GM21526 (cell line): ENCODE measurements around the gene AQP12B.
"Not testable (repeated sequence)": the region's sequence is repeated elsewhere in the genome, so short reads cannot be mapped to it uniquely, and the experiment has no call there.

Experiments used
- ATAC-seq: cut with Tn5 transposase; IDR thresholded peaks from one replicate; pipeline ENCODE4 v1.9.1; 2021; ENCODE audit warnings: moderate library complexity; ENCODE audit not compliant: unreplicated experiment, low FRiP score

AQP12B gene

DNA sequence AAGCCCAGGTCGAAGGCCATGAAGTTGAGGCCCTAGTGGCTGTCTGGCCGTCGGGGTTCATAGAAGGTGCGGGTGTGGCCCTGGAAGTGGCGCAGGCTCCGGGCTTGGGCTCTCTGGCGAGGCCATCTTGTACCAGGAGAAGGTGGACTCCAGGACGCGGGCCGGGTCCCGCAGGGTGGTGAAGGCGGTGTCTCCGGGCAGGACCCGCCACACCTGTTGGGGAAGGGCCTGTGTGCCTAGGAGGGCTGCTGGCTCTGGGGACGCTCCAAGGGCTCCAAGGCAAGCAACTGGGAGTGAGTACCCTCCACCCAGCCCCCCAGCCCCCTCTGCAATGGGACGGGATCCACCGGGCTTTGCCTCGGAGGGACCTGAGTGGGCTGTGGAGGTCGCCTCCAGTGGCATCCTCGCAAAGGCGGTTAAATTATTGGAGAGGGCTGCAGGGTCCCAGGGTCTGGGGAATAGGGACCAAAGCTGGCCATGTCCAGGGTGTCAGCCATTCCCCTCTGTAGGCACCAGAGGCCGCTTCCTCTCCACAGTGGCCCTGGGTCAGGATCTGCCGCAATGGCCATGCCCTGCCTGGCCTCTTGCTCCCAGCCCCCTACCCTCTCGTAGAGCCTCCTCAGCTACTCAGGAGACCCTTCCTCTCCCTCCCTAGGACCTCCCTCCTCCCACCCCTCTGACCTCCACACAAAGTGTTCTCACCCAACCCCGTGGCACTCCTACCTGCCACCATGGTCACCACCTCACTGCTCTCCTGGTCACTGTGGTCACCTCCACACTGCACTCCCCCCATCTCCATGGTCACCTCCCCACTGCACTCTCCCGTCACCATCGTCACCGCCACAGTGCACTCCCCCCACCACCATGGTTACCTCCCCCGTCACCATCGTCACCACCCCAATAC lies 19.3 kb upstream of the AQP12B start:
- ATAC-seq = no peak

DNA sequence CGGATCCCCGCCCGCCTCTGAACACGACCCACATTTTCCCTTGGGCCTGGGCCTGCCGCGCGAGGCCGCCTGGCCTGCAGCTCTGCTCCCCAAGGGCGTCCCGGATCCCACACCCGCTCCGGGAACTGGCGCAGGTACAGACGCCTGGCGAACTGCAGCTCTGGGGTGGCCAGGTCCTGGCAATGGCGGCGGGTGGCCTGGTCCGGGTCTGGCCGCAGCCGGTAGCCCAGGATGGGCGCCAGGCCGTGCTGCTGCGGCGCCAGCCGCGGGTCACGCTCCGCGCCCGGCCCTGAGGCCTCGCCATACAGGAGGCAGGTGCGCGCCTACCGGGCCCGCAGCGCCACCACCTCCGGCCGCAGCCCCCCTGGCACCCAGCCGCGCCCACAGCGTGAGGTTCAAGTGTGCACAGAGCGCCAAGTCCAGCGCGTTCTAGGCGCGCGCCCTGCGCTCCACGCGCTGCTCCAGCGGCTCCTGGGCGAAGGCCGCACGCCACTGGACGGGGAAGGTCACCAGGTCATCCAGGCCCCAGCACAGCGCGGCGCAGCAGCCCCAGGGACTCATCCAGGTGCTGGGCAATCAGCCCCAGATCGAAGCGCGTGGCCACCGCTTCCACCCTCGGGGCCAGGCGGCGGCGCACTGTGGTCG lies 18.5 kb upstream of the AQP12B start:
- ATAC-seq = no peak

DNA sequence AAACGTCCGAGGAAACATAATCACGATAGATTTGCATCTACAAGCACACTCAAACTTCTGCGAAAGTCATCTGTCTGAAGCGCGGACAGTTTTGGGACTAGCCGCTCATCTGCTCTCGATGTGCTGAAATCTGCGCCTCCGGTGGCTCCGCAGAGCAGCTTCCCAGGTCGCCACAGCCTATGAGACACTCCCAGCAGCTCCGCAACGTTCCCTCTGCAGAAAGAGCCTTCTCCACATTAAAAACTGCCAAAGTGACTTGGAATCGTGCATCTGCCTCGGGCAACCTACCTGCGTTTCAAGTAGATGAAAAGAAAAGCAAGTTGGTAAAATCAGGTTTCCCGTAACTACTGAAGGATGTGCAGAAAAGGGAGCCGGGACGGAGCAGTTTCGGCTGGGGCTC lies 17.9 kb upstream of the AQP12B start:
- not testable (repeated sequence) for ATAC-seq

DNA sequence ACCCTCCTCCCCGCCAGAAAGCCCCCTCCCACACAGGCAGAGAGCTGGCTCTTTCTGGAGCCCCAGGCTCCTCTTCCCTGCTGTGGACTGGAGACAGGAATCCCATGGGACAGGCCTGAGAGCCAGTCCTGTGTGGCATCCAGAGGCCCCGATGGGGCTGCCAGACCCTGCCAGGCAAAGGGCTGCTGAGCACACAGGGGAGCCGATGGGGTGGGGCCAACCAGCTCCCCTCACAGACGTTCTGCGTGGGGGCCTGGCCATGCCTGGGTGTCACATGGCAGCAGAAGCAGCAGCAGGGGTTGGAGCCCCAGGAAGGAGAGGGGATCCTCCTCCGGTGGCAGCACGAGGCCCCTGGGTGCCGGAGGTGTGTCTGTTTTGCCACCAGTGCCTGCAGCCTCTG lies 17.1 kb upstream of the AQP12B start:
- ATAC-seq = not testable (repeated sequence)

DNA sequence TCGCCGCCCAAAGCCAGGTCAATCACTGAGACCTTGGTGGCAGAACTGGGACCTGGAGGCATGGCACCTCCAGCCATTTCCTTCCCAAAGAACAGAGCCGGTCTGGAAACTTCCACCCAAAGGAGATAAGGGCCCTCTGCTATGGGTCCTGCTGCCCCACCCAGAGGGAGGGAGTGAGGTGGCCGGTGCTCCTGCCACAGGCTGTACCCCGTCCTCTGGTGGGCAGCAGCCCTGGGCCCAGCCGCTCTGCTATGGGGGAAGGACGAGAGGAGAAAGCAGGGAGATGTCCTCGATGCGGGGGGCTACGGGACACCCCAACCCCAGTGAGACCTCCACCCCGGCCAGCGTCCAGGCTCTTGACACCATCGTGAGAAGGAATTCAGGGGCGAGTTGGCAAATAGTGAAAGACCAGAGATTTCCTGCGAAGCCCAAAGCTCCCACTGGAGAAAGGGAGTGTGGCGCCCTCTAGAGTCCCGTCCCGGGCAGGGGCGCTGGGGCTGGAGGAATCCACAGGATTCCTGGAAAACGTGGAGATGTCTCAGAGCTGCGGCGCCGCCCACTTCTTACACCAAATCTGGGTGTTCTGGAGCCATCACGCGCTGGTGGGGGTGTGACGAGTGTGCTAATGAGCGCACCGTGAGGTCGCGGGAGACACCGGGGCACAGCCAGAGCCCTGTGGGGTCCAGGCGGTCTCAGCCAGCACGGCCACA lies 16.3 kb upstream of the AQP12B start:
- not testable (repeated sequence) for ATAC-seq

DNA sequence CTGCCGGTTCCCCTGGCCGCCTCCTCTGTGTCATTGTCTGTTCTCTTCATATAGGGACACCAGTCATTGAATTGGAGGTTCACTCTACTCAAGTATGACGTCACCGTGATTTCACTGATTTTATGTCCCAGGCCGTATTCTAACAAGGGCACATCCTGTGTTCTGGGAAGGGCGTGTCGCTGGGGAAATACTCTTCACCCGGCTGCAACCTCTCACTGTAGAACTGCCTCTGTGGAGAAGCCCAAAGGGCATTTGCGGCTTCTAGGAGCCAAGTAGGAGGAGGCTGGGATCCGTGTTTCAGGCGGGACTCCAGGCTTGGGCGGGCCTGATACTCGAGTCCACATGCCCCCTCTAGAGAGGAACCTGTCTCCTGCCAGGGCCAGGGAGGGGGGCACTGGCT lies 13.8 kb upstream of the AQP12B start:
- not testable (repeated sequence) for ATAC-seq

DNA sequence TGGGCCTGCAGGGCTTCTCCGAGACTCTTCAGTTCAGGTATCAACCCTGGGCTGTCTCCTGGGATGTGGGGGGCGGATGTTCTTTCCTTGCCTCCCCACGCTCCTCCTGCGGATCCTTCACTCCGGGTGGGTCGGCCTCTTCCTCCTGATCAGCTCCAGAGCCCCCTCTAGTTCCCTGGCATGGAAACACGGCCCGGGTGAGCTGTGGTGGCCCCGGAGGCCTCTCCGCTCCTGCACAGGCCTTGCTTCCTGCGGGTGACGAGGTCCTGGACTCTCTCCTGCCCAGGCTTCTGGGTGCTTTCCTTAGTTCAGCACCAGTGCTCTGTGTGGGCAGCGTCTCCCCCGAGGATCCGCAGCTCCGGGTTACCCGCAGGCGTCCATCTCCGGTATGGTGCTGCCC lies 12.9 kb upstream of the AQP12B start:
- not testable (repeated sequence) for ATAC-seq

DNA sequence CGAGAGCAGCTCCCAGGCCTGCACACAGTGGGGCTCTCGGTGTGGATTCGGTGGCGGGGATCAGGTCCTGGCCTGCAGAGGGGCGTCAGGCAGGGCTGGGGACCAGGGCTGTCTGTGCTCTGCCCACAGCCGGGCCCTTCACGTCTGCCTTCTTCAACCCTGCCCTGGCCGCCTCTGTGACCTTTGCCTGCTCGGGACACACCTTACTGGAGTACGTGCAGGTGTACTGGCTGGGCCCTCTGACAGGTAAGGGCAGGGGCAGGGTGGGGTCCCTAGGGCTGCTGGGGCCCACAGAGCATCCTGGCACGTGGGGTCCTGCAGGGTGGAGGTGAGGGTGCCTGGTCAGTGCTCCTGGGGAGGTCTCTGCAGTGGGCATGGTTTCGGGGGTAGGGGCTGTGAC lies 11.6 kb upstream of the AQP12B start:
- not testable (repeated sequence) for ATAC-seq

DNA sequence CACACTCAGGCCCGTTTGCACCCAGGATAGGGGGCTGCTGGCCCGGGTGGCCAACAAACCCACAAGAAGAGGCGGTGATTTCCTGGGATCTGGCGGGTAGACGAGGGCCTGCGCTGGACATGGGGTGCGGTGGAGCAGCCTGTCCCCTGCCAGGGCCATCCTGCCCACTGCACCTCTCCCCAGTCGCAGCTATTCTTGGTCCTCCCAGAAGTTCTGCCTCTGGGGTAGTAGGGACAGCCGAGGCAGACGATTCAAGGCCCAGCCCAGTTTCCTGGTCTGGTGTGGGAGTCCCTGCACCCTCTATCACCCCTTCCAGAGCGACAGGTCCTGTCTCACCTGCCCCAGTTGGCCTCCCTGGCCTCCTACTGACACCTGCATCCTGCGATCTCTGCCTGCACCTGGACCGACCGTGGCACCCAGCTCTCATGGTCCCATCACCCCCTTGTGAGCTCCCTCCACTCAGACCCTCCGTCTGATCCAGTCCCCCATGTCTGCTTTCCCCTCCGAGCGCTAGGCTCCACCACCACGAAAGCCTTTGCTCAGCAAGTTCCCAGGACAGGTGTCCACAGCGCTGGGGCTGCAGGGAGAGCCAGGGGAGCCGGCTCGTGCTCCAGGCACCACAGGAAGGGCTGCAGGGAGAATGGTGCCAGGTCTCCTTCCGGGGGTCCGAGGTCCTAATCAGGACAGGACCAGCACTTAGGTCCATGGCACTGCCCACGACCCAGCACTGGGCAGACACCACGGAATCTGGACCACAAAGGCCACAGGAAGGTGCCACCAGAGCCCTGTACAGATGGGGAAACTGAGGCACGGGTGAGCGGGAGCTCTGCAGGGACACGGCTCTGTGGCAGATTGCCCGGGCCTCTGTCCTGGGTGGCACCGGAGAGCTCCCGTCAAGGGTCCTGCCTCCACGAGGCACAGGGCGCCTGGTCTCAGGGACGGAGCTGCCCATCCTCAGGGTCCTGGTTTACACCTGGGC lies 10.2 kb upstream of the AQP12B start:
- ATAC-seq = not testable (repeated sequence)

DNA sequence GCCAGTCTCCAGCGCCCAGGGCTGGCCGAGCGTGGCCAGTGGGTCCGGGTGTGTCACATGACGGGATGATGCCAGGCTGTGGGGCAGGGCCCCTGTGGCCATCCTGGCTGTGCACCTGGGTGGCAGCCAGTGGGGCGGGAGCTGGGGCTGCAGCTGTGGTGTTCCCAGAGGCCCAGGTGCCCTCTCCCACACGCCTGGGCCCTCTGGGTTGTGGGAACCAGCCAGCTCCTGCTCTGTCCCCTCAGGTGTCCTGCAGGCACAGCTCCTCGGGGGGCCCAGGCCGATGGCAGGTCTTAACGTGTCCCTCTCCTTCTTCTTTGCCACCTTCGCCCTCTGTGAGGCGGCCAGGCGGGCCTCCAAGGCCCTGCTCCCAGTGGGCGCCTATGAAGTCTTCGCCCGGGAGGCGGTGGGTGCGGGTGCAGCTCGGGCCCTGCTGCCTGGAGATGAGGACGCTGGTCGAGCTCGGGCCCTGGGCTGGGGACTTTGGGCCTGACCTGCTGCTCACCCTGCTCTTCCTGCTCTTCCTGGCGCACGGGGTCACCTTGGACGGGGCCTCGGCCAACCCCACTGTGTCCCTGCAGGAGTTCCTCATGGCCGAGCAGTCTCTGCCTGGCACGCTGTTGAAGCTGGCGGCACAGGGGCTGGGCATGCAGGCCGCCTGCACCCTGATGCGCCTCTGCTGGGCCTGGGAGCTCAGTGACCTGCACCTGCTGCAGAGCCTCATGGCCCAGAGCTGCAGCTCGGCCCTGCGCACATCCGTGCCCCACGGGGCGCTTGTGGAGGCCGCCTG lies 9.1 kb upstream of the AQP12B start, which contains the start of gene AQP12A:
Gene AQP12A, plus strand, starts transcription at position 236 of the 790 bp plus-strand sequence. Its CDS starts 48 bp downstream, at position 284.
- not testable (repeated sequence) for ATAC-seq

DNA sequence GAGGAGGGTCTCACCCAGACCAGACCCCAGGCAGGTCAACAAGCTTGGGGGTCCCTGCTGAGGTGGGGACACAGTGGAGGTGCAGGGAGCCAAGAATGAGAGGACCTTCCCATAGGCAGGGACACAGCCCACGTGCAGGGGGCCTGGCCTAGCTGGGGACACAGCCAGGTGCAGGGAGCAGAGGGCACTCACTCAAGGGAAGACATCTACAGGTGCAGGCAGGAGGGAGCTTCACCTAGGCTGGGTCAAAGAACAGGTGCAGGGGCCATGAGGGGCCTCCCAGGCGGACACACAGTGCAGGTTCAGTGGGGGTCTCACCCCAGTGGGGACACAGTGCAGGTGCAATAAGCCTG lies 8.4 kb upstream of the AQP12B start:
- not testable (repeated sequence) for ATAC-seq

DNA sequence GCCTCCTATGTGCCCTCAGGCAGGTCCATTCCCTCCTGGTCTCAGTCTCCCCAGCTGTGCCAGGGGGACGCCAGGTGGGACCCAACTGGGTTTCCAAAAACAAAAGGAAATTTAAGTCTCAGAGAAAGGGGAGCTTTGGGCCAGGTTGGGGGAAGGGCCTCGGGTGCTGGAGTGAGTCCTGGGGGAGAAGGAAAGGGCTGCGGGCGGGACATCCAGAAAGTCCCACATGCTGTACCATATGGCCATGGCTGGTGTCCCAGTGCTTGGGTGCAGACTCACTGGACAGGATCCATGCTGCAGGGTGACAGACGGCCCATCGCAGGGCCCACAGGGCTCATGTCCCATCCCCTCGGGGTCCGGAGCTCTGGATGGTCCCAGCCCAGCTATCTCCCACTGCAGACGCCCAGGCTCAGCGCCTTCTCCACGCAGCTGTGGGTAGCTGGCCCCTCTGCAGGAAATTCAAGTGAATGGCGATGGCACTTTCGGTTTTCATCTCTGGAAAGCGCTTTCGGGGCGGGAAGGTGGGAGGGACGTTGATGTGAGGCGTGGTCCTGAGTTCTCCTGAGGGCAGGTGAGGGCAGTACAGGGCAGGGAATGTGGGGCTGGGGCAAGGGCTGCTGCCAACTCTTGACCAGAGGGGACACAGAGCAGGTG lies 7.9 kb upstream of the AQP12B start:
- not testable (repeated sequence) for ATAC-seq

DNA sequence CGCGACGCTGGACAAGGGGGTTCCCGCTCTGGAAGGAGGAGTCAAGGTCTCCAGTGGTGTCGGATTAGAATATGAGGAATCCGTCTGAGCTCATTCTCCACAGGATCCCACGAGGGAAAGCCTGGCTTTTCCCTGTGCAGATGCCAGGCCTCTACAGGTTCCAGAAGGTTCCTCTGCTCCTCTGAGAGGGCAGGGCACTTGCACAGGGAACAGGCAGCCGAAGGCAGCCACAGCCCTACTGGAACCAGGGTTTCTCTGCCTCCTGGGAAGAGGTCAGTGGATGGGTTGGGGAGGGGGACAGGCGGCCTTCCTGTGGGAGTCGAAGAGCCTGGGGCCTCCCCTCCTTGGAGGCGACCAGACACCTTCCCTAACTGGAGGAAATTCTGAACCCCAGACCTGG lies 7.3 kb upstream of the AQP12B start:
- ATAC-seq = no peak

DNA sequence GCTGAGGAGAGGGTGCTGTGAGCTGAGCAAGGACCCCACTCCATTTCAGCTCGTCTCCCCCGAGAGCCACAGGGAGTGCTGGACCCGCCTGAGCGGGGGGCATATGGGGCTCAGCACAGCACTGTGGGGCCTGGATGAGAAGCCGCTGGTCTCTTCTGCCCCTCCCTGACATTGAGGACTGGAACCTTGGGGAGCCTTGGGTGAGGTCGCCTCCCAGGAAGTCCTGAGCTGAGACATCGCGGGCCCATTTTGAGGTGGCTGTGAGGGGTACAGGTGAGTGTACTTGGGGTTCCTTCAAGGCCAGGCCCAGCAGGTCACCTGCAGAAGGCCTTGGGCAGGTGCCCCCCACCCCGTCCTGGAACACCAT lies 5.9 kb upstream of the AQP12B start:
- no peak for ATAC-seq

DNA sequence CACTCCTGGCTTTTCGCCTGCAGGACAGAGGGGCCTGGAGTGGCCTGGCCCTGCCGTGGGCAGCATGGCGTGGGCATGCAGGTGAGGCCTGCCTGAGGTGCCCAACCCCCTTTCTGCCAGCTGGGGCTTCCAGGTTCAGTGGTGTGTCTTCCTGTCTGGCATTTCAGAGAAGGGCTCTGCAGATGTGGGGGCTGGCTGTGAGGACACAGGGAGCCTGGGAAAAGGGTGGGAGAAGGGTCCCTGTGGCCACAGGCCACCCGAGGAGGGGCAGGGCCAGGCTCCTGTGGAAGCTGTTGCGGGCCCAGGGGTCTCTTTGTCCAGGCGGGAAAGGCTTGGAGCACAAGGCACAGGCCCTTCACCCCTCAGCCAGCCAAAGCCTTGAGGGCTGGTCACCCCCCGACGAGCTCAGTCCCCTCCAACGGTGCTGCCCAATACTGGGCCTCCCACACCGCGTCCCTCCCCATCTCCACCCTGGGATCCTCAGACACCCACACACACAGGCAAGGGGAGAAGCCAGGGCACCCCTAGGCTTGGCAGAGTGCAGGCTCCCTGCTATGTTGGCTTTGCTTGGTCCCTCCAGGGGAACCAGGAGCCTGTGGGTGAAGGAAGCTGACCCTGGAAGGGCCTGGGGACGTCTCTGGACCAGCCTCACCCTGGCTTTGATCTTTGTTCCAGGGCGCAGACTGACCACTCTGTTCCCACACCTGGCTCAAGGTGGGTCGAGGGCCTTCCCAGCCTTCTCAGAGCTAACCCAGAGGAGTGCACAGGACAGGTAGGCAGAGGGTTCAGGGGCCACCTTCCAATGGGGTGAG lies 5.3 kb upstream of the AQP12B start:
- ATAC-seq = no peak

DNA sequence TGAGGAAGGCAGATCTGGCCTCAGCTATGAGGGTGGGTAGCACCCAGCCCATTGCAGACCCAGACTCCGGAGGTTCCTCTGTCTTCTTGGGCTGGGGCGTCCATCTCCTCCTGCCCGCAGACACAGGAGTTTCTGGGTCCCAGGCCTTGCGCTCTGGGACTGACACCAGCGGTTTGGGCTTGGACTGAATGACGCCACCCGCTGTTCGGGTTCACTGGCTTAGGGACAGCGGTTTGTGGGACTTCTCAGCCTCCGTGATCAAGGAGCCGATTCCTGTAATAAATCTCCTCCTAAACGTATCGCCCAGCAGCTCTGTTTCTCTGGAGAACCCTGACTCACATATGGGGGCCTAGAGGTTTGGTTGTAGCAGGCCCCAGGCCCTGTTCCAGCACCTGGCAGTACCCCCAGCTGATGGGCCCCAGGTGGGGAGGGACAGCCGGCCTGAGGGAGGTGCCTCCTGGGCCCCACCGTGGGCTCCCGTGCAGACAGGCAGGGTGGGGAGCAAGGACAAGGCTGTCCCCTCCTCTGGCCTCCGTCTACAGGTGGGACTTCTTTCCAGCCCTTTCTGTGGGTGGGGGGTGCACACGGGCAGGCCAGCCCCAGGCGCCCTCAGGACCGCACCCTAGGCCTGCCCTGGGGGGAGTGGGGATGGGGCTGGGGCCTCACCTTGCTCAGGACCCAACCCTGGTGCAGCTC lies 4.5 kb upstream of the AQP12B start:
- no peak for ATAC-seq

DNA sequence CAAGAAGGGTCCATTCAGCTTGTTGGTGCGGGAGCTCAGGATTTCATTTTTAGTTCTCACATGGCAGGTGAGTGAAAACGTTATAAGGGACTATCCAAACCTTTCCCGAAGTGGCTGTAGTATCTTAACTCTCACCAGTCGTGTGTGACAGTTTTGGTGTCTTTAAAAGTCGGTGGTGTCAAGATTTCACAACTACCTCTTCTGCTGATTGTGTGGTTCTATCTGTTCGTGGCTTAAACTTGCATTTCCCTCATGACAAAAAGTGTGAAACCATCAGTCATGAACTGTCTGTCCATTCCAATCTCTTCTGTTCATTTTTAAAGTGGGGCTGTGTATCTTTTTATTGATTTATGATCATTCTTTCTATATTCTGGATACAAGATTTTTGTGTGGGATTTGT lies 3.8 kb upstream of the AQP12B start:
- ATAC-seq = no peak
